Cardiac muscle cell (in vitro differentiated cells and primary cell): ENCODE measurements around the gene OR10S1. TPM values are rescaled to one million over a fixed set of nuclear protein-coding genes. Genes with fewer than 3 reads are reported as not detected.

Experiments
- DNase-seq, 2 donors: peaks; one replicate each; pipeline versions ENCODE4 v3.0.0 to v3.0.0-alpha.2; 2010 to 2017; ENCODE audit warnings: low read depth in 1 of 2, low spot score in 1 of 2
- H3K27ac ChIP-seq: fragments of 200-600 bp; sonication (generic); 2 replicates; pipeline ENCODE4 v1.5.1; 2016
- H3K27me3 ChIP-seq: fragments of 200-600 bp; sonication (generic); 2 replicates; pipeline ENCODE4 v1.6.0; 2016; ENCODE audit warnings: control low read depth
- H3K36me3 ChIP-seq: fragments of 200-600 bp; sonication (generic); 2 replicates; pipeline ENCODE4 v1.5.1; 2016; ENCODE audit warnings: control low read depth
- H3K4me1 ChIP-seq: fragments of 200-600 bp; sonication (generic); 2 replicates; pipeline ENCODE4 v1.8.1; 2017; ENCODE audit warnings: low read depth, mild to moderate bottlenecking, mixed run types
- H3K4me3 ChIP-seq: fragments of 200-600 bp; sonication (generic); 2 replicates; pipeline ENCODE4 v1.5.1; 2016; ENCODE audit warnings: mild to moderate bottlenecking
- H3K9me3 ChIP-seq: fragments of 200-600 bp; sonication (generic); 2 replicates; pipeline ENCODE4 v1.5.1; 2017; ENCODE audit warnings: low read depth, mild to moderate bottlenecking, control low read depth
- CTCF ChIP-seq: IDR thresholded peaks from 2 replicates; pipeline ENCODE4 v1.5.1; 2012; ENCODE audit warnings: low read depth, mild to moderate bottlenecking, low read length
- polyA plus RNA-seq: library from polyadenylated mRNA; unstranded; fragments of >200 nt; fragmentation: Nextera tagmentation; extraction: Ambion mirVana; gene quantifications from 2 replicates; pipeline ENCODE4 v1.2.1, GENCODE V29; 2016
- total RNA-seq: library from RNA; depleted of rRNA; stranded (reverse); fragments of >200 nt; gene quantifications from 2 replicates; pipeline ENCODE4 v1.2.3, GENCODE V29; 2016

Gene OR10S1
- total and polyA plus RNA-seq, 2 experiments from 2014 or later: not detected

GRCh38 chr11:123976770-123977560 lies 616 bp downstream of the OR10S1 start:
- no peaks in the 10 kb centered on the region for H3K9me3 ChIP-seq
- TF ChIP-seq CTCF: no peak

GRCh38 chr11:123973816-123974215 lies 3.8 kb downstream of the OR10S1 start:
- H3K4me3 ChIP-seq: no peak overlapping the region
- H3K36me3 ChIP-seq: no peaks in the 10 kb centered on the region
- H3K9me3 ChIP-seq: no peaks in the 10 kb centered on the region
- no peaks in the 10 kb centered on the region for H3K4me1 ChIP-seq
- no peak for TF ChIP-seq CTCF
- no peak overlapping the region for H3K27ac ChIP-seq
- no peaks in the 10 kb centered on the region for H3K27me3 ChIP-seq
- DNase-seq: peak in 1 of 2 donors; percentile 78

More at GRCh38 chr11:123976770-123977560, 616 bp downstream of the OR10S1 start:
- Histone ChIP-seq H3K27ac (no peak overlapping the region), H3K4me3 (no peak overlapping the region), H3K36me3 (no peaks in the 10 kb centered on the region), H3K27me3 (no peaks in the 10 kb centered on the region), H3K4me1 (no peaks in the 10 kb centered on the region)
- DNase-seq: no peak

- no peak overlapping the region for H3K27ac ChIP-seq
- H3K36me3 ChIP-seq: no peaks in the 10 kb centered on the region
- no peaks in the 10 kb centered on the region for H3K9me3 ChIP-seq
- H3K27me3 ChIP-seq: no peaks in the 10 kb centered on the region
- H3K4me1 ChIP-seq: no peaks in the 10 kb centered on the region
- no peak for TF ChIP-seq CTCF
- no peak for DNase-seq
- H3K4me3 ChIP-seq: no peak overlapping the region
These were observed 20.8 kb downstream of the OR10S1 start for GRCh38 chr11:123956752-123957151.

GRCh38 chr11:123945132-123945531 lies 32.4 kb downstream of the OR10S1 start:
- Histone ChIP-seq H3K4me3 (no peak overlapping the region), H3K9me3 (no peaks in the 10 kb centered on the region), H3K27me3 (no peaks in the 10 kb centered on the region), H3K4me1 (peaks cover 6% of the 10 kb centered on the region), H3K27ac (no peak overlapping the region), H3K36me3 (no peaks in the 10 kb centered on the region)
- no peak for DNase-seq
- TF ChIP-seq CTCF: no peak

GRCh38 chr11:123943738-123944137 lies 33.8 kb downstream of the OR10S1 start, which contains the start of gene OR6T1:
OR6T1 (minus strand) TSS chr11:123943838; CDS start chr11:123943838, 0 bp downstream.
- Histone ChIP-seq H3K27ac (no peak within 1 kb of the TSS), H3K9me3 (no peaks in the 10 kb centered on the region), H3K4me3 (no peak within 1 kb of the TSS), H3K4me1 (peaks cover 6% of the 10 kb centered on the region), H3K27me3 (no peaks in the 10 kb centered on the region), H3K36me3 (no peaks in the 10 kb centered on the region)
- no peak for TF ChIP-seq CTCF
- DNase-seq: no peak
